H9 (cell line): ENCODE data around the gene TEX19. TPM values are rescaled to one million over a fixed set of nuclear protein-coding genes. Genes with fewer than 3 reads are reported as not detected.

Source experiments
- DNase-seq: peaks from one replicate; pipeline ENCODE4 v3.0.0-alpha.2; 2017
- H2AFZ ChIP-seq: one replicate; pipeline ENCODE4 v1.6.1; 2013; ENCODE audit warnings: mild to moderate bottlenecking, low read length, control low read depth, moderate library complexity
- H2AK5ac ChIP-seq: 2 replicates; pipeline ENCODE4 v1.6.1; 2013; ENCODE audit warnings: low read length, control low read depth, mixed read lengths; ENCODE audit not compliant: insufficient read length
- H2BK120ac ChIP-seq: one replicate; pipeline ENCODE4 v1.6.1; 2013; ENCODE audit warnings: low read depth, mild to moderate bottlenecking, low read length, control low read depth, inconsistent platforms; ENCODE audit not compliant: poor library complexity, severe bottlenecking
- H2BK12ac ChIP-seq: 2 replicates; pipeline ENCODE4 v1.6.1; 2013; ENCODE audit warnings: low read length, control low read depth, mixed read lengths, low read depth; ENCODE audit not compliant: insufficient read length
- H2BK15ac ChIP-seq: 2 replicates; pipeline ENCODE4 v1.6.1; 2013; ENCODE audit warnings: low read depth, low read length, control low read depth
- H2BK20ac ChIP-seq: one replicate; pipeline ENCODE4 v1.6.1; 2013; ENCODE audit warnings: low read depth, mild to moderate bottlenecking, low read length, control low read depth, inconsistent platforms; ENCODE audit not compliant: poor library complexity, severe bottlenecking
- H2BK5ac ChIP-seq: 2 replicates; pipeline ENCODE4 v1.6.1; 2013; ENCODE audit warnings: low read length, control low read depth, mixed read lengths; ENCODE audit not compliant: insufficient read length
- H3K14ac ChIP-seq: 2 replicates; pipeline ENCODE4 v1.6.1; 2013; ENCODE audit warnings: low read length, control low read depth; ENCODE audit not compliant: insufficient read depth
- H3K18ac ChIP-seq: 2 replicates; pipeline ENCODE4 v1.6.1; 2013; ENCODE audit warnings: low read depth, mild to moderate bottlenecking, mixed read lengths, low read length, control low read depth; ENCODE audit not compliant: insufficient read length
- H3K23ac ChIP-seq: 2 replicates; pipeline ENCODE4 v1.6.1; 2013; ENCODE audit warnings: low read length, control low read depth, mixed read lengths, low read depth; ENCODE audit not compliant: insufficient read length
- H3K23me2 ChIP-seq: 2 replicates; pipeline ENCODE4 v1.6.1; 2013; ENCODE audit warnings: low read depth, mild to moderate bottlenecking, mixed read lengths, low read length, control low read depth; ENCODE audit not compliant: insufficient read length, poor library complexity, severe bottlenecking
- H3K27ac ChIP-seq: 2 replicates; pipeline ENCODE4 v1.5.1; 2013; ENCODE audit warnings: low read length, control low read depth, mixed read lengths, low read depth; ENCODE audit not compliant: insufficient read length
- H3K27me3 ChIP-seq: 2 replicates; pipeline ENCODE4 v1.6.1; 2013; ENCODE audit warnings: low read length, control low read depth, inconsistent platforms; ENCODE audit not compliant: insufficient read depth
- H3K4ac ChIP-seq: 2 replicates; pipeline ENCODE4 v1.6.1; 2013; ENCODE audit warnings: low read depth, mild to moderate bottlenecking, control low read depth, inconsistent platforms, low read length, moderate library complexity
- H3K4me1 ChIP-seq: 2 replicates; pipeline ENCODE4 v1.6.1; 2013; ENCODE audit warnings: low read length, control low read depth, inconsistent platforms; ENCODE audit not compliant: insufficient read depth
- H3K4me2 ChIP-seq: 2 replicates; pipeline ENCODE4 v1.6.1; 2013; ENCODE audit warnings: low read length, control low read depth, mixed read lengths; ENCODE audit not compliant: insufficient read length, insufficient read depth
- H3K56ac ChIP-seq: 2 replicates; pipeline ENCODE4 v1.6.1; 2013; ENCODE audit warnings: low read depth, mild to moderate bottlenecking, mixed read lengths, low read length, control low read depth; ENCODE audit not compliant: insufficient read length
- H3K79me1 ChIP-seq: 2 replicates; pipeline ENCODE4 v1.6.1; 2013; ENCODE audit warnings: low read depth, mild to moderate bottlenecking, moderate library complexity, low read length, control low read depth, inconsistent platforms; ENCODE audit not compliant: insufficient read depth, poor library complexity, severe bottlenecking
- H3K79me2 ChIP-seq: 2 replicates; pipeline ENCODE4 v1.6.1; 2013; ENCODE audit warnings: low read length, control low read depth, inconsistent platforms; ENCODE audit not compliant: insufficient read depth
- H3K9ac ChIP-seq: 2 replicates; pipeline ENCODE4 v1.6.1; 2013; ENCODE audit warnings: low read length, control low read depth, mixed read lengths; ENCODE audit not compliant: insufficient read length; ENCODE audit errors: extremely low read depth
- H3K9me3 ChIP-seq: one replicate; pipeline ENCODE4 v1.6.1; 2013; ENCODE audit warnings: low read depth, low read length, inconsistent platforms; ENCODE audit not compliant: control insufficient read depth
- H3T11ph ChIP-seq: one replicate; pipeline ENCODE4 v1.6.1; 2013; ENCODE audit warnings: mild to moderate bottlenecking, low read length, control low read depth, inconsistent platforms
- H4K20me1 ChIP-seq: one replicate; pipeline ENCODE4 v1.6.1; 2013; ENCODE audit not compliant: control insufficient read depth, insufficient read length, insufficient read depth
- H4K5ac ChIP-seq: 2 replicates; pipeline ENCODE4 v1.6.1; 2013; ENCODE audit warnings: low read depth, mild to moderate bottlenecking, mixed read lengths, low read length, control low read depth; ENCODE audit not compliant: insufficient read length
- H4K8ac ChIP-seq: replicated peaks from 2 replicates; pipeline ENCODE4 v1.6.1; 2013; ENCODE audit warnings: low read length, control low read depth, mixed read lengths, low read depth; ENCODE audit not compliant: insufficient read length
- H4K91ac ChIP-seq: 2 replicates; pipeline ENCODE4 v1.6.1; 2013; ENCODE audit warnings: low read depth, mild to moderate bottlenecking, moderate library complexity, mixed read lengths, low read length, control low read depth; ENCODE audit not compliant: insufficient read length
- H3K27ac Mint-ChIP-seq, 3 experiments: 2 replicates in 2 of 3; 3 replicates in 1 of 3; pipeline ENCODE4 v1.8.0; 2020 to 2021; ENCODE audit warnings: mixed read lengths in 3 of 3, mild to moderate bottlenecking in 1 of 3, moderate library complexity in 1 of 3
- H3K27me3 Mint-ChIP-seq: 2 replicates; pipeline ENCODE4 v1.8.0; 2021; ENCODE audit warnings: low read depth, mild to moderate bottlenecking, moderate library complexity, mixed read lengths
- H3K36me3 Mint-ChIP-seq, 3 experiments: 2 replicates in 2 of 3; 3 replicates in 1 of 3; pipeline ENCODE4 v1.8.0; 2020 to 2021; ENCODE audit warnings: low read depth in 3 of 3, mixed read lengths in 3 of 3; ENCODE audit not compliant: insufficient read depth in 1 of 3
- H3K4me1 Mint-ChIP-seq, 2 experiments: 2 replicates each; pipeline ENCODE4 v1.8.0; 2020; ENCODE audit warnings: mixed read lengths in 2 of 2
- H3K4me3 Mint-ChIP-seq, 2 experiments: 2 replicates in 1 of 2; 3 replicates in 1 of 2; pipeline ENCODE4 v1.8.0; 2020 to 2021; ENCODE audit warnings: mild to moderate bottlenecking in 2 of 2, mixed read lengths in 2 of 2, moderate library complexity in 1 of 2
- H3K9me3 Mint-ChIP-seq, 2 experiments: 2 replicates in 1 of 2; 3 replicates in 1 of 2; pipeline ENCODE4 v1.8.0; 2020; ENCODE audit warnings: mild to moderate bottlenecking in 2 of 2, mixed read lengths in 2 of 2, moderate library complexity in 1 of 2
- WGBS: extraction: QIAGEN DNeasy Blood & Tissue Kit; methylation state at CpG from one replicate; pipeline ENCODE4 v1.1.7; 2013; ENCODE audit warnings: missing lambda C conversion rate, low lambda C conversion rate, mixed read lengths; ENCODE audit not compliant: insufficient read length; ENCODE audit errors: extremely low coverage; 5-methylcytosine and 5-hydroxymethylcytosine counted together
- total RNA-seq: library from RNA; stranded (reverse); gene quantifications from 2 replicates; pipeline ENCODE4 v1.2.1, GENCODE V29; 2021
- TF ChIP-seq, protein P1 (sequence below): fragments of 200-600 bp; sonication (generic); conservative IDR thresholded peaks from 3 replicates; pipeline ENCODE4 v1.8.0; 2021; ENCODE audit warnings: antibody characterized with exemption, mild to moderate bottlenecking

The TEX19 gene
- total RNA-seq, 1 experiment from 2014 or later: 1.4 TPM

DNA sequence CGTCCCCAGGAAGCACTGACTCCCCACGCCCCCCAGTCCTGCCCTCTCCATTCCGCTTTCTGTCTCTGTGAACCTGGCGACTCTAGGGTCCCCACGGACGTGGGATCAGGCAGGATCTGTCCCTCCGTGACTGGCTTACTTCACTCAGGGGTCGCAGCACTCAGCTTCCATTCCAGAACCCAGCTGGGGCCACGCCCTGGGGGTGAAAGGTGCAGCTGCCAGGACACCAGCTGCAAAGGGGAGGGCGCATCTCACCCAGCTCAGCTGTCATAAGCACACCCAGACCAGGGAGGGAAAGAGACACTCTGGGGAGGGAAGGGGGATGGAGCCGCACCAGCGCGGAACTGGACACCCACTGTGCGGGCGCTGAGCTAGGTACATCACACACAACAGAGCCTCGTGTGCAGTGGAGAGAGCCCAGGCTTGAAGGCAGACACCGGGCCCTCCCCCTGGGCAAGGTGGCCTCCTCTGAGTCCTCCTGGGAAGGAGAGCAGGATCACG is 40.6 kb downstream of the TEX19 start:
- peak overlapping the region in 1 of 3 experiments; percentile 75; a peak in 2 of 7 replicates for H3K27ac Mint-ChIP-seq
- Histone ChIP-seq H4K20me1 (no peaks in the 10 kb centered on the region), H3K27ac (no peak overlapping the region), H2BK20ac (no peak overlapping the region), H3K79me2 (no peaks in the 10 kb centered on the region), H2BK12ac (no peak overlapping the region), H3K23me2 (no peaks in the 10 kb centered on the region), H2AK5ac (no peak overlapping the region), H4K8ac (no peak overlapping the region), H4K91ac (no peak overlapping the region), H3K4ac (no peak overlapping the region), H2BK15ac (no peak overlapping the region), H3K9ac (no peak overlapping the region), H3K4me1 (no peaks in the 10 kb centered on the region), H3K27me3 (no peaks in the 10 kb centered on the region), H2BK120ac (no peak overlapping the region), H3K23ac (no peak overlapping the region), H3K9me3 (no peaks in the 10 kb centered on the region), H3K4me2 (no peak overlapping the region), H3T11ph (no peak overlapping the region), H4K5ac (no peak overlapping the region), H3K56ac (no peak overlapping the region), H2BK5ac (no peak overlapping the region), H2AFZ (no peak overlapping the region), H3K18ac (no peak overlapping the region), H3K14ac (no peak overlapping the region), H3K79me1 (no peaks in the 10 kb centered on the region)
- H3K9me3 Mint-ChIP-seq: no peaks in the 10 kb centered on the region
- no peaks in the 10 kb centered on the region; a peak in 1 of 4 replicates for H3K4me1 Mint-ChIP-seq
- no CpG with 5 or more reads among the region's 18 CpGs for WGBS
- no peak overlapping the region for H3K4me3 Mint-ChIP-seq
- TF ChIP-seq, protein P1, sequence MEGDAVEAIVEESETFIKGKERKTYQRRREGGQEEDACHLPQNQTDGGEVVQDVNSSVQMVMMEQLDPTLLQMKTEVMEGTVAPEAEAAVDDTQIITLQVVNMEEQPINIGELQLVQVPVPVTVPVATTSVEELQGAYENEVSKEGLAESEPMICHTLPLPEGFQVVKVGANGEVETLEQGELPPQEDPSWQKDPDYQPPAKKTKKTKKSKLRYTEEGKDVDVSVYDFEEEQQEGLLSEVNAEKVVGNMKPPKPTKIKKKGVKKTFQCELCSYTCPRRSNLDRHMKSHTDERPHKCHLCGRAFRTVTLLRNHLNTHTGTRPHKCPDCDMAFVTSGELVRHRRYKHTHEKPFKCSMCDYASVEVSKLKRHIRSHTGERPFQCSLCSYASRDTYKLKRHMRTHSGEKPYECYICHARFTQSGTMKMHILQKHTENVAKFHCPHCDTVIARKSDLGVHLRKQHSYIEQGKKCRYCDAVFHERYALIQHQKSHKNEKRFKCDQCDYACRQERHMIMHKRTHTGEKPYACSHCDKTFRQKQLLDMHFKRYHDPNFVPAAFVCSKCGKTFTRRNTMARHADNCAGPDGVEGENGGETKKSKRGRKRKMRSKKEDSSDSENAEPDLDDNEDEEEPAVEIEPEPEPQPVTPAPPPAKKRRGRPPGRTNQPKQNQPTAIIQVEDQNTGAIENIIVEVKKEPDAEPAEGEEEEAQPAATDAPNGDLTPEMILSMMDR: no peak
- H3K27me3 Mint-ChIP-seq: no peaks in the 10 kb centered on the region
- DNase-seq: no peak
- H3K36me3 Mint-ChIP-seq: peaks cover 2 to 23% (median 20%) of the 10 kb centered on the region in 3 experiments
